Sigmoid colon (tissue), 7 donors: ENCODE measurements around the gene FOXS1. TPM values are rescaled to one million over a fixed set of nuclear protein-coding genes. Genes with fewer than 3 reads are reported as not detected.
A peak's percentile ranks its signal among the peaks of the same experiment; 100 is the strongest.

Source experiments
- DNase-seq: peaks from one replicate; pipeline ENCODE4 v3.0.0-alpha.2; 2019
- H3K27ac ChIP-seq, 4 donors: fragments of 200-600 bp; sonication (generic); one replicate each; pipeline ENCODE4 v1.5.1; 2016 to 2019; ENCODE audit warnings: mild to moderate bottlenecking in 1 of 4
- H3K27me3 ChIP-seq, 3 donors: fragments of 200-600 bp; sonication (generic); one replicate each; pipeline ENCODE4 v1.5.1; 2019; ENCODE audit warnings: mild to moderate bottlenecking in 1 of 3
- H3K36me3 ChIP-seq, 4 donors: fragments of 200-600 bp; sonication (generic); one replicate each; pipeline ENCODE4 v1.5.1; 2016 to 2019
- H3K4me1 ChIP-seq, 4 donors: fragments of 200-600 bp; sonication (generic); one replicate each; pipeline ENCODE4 v1.5.1; 2017 to 2019
- H3K4me3 ChIP-seq, 4 donors: fragments of 200-600 bp; sonication (generic); one replicate each; pipeline ENCODE4 v1.5.1; 2017 to 2019; ENCODE audit warnings: mild to moderate bottlenecking in 2 of 4, moderate library complexity in 1 of 4
- H3K9me3 ChIP-seq, 4 donors: fragments of 200-600 bp in 3 of 4; sonication (generic) in 3 of 4; one replicate each; pipeline versions ENCODE4 v1.5.1 to v1.6.1; 2013 to 2019
- CTCF ChIP-seq, 4 experiments: fragments of 450-650 bp in 3 of 4; fragments of 200-600 bp in 1 of 4; IDR thresholded peaks; one replicate each; pipeline ENCODE4 v1.5.1; 2016 to 2019; ENCODE audit warnings: antibody characterized with exemption in 4 of 4, mild to moderate bottlenecking in 3 of 4, moderate library complexity in 2 of 4
- EP300 ChIP-seq, 4 donors: sonication (generic); formaldehyde crosslinking; IDR thresholded peaks; one replicate each; pipeline ENCODE4 v1.6.1; 2017; ENCODE audit warnings: antibody characterized with exemption in 4 of 4
- POLR2A ChIP-seq, 2 donors: fragments of 450-650 bp; IDR thresholded peaks; one replicate each; pipeline ENCODE4 v1.6.1; 2016; ENCODE audit warnings: antibody characterized with exemption in 2 of 2, mild to moderate bottlenecking in 2 of 2, moderate library complexity in 2 of 2
- POLR2AphosphoS5 ChIP-seq, 4 donors: sonication (generic); formaldehyde crosslinking; IDR thresholded peaks; one replicate each; pipeline ENCODE4 v1.6.1; 2017; ENCODE audit warnings: antibody characterized with exemption in 4 of 4
- WGBS, 2 donors: extraction: QIAGEN DNeasy Blood & Tissue Kit; methylation state at CpG; one replicate each; pipeline ENCODE4 v1.1.7; 2013; 5-methylcytosine and 5-hydroxymethylcytosine counted together
- intact Hi-C: fragments of 100-400 bp; cut with DNase I; formaldehyde crosslinking; loops from one replicate; pipeline ENCODE4 v1.15.1; 2023
- polyA plus RNA-seq, 3 donors: library from polyadenylated mRNA; stranded (reverse); fragments of 200-250 nt; gene quantifications; one replicate each; pipeline ENCODE4 v1.2.3, GENCODE V29; 2013
- total RNA-seq, 4 donors: library from RNA; depleted of rRNA; stranded (reverse); fragments of >200 nt; gene quantifications; one replicate each; pipeline ENCODE4 v1.1.0, GENCODE V29; 2016
- donor health status: healthy with polysubstance abuse.
- donor health status: Bipolar disorder and iron deficiency.
- donor health status: healthy.

Gene FOXS1
- total and polyA plus RNA-seq, 7 donors, result 0.60 to 0.66 TPM; not detected in 5

GRCh38 chr20:31838646-31839292 lies 6.6 kb downstream of the FOXS1 start:
- H3K27me3 ChIP-seq, result no peaks in the 10 kb centered on the region
- H3K9me3 ChIP-seq, result no peaks in the 10 kb centered on the region
- DNase-seq, result peak; percentile 34
- no peak overlapping the region for H3K4me3 ChIP-seq
- peaks cover 0 to 17% (median 12%) of the 10 kb centered on the region in 4 donors for H3K4me1 ChIP-seq
- no peak overlapping the region for H3K27ac ChIP-seq
- 80 to 87% methylated on average over 9 of the region's 9 CpGs for WGBS, 2 donors
- TF ChIP-seq POLR2AphosphoS5 (IDR thresholded peaks at IDR 0.05), result no peak
- TF ChIP-seq EP300 (IDR thresholded peaks at IDR 0.05), result no peak
- TF ChIP-seq CTCF (IDR thresholded peaks at IDR 0.05), result no peak
- no peak for TF ChIP-seq POLR2A (IDR thresholded peaks at IDR 0.05)
- intact Hi-C loops, result no loop called here
- H3K36me3 ChIP-seq, result no peaks in the 10 kb centered on the region

- Histone ChIP-seq H3K36me3 (no peaks in the 10 kb centered on the region), H3K27me3 (peaks cover 0 to 4% (median 0%) of the 10 kb centered on the region in 3 donors), H3K9me3 (no peaks in the 10 kb centered on the region), H3K4me1 (peaks cover 0 to 17% (median 12%) of the 10 kb centered on the region in 4 donors), H3K27ac (peak overlapping the region in 1 of 4 donors; percentile 20), H3K4me3 (no peak overlapping the region)
- 59 to 62% methylated on average over 3 of the region's 3 CpGs for WGBS, 2 donors
- no peak for TF ChIP-seq POLR2AphosphoS5 (IDR thresholded peaks at IDR 0.05)
- TF ChIP-seq EP300 (IDR thresholded peaks at IDR 0.05), result no peak
- no peak for TF ChIP-seq CTCF (IDR thresholded peaks at IDR 0.05)
- no peak for TF ChIP-seq POLR2A (IDR thresholded peaks at IDR 0.05)
- DNase-seq, result peak; percentile 52
- intact Hi-C loops, result no loop called here
Observed at GRCh38 chr20:31837896-31838397, 7.5 kb downstream of the FOXS1 start.

GRCh38 chr20:31836853-31837608 lies 8.4 kb downstream of the FOXS1 start:
- Histone ChIP-seq H3K27me3 (peaks cover 0 to 9% (median 0%) of the 10 kb centered on the region in 3 donors), H3K36me3 (no peaks in the 10 kb centered on the region), H3K9me3 (no peaks in the 10 kb centered on the region), H3K4me1 (peaks cover 0 to 17% (median 12%) of the 10 kb centered on the region in 4 donors), H3K4me3 (no peak overlapping the region), H3K27ac (no peak overlapping the region)
- 78 to 79% methylated on average over 5 of the region's 5 CpGs for WGBS, 2 donors
- TF ChIP-seq POLR2AphosphoS5 (IDR thresholded peaks at IDR 0.05) (no peak), POLR2A (IDR thresholded peaks at IDR 0.05) (no peak)
- intact Hi-C loops, result no loop called here
- DNase-seq, result peak; percentile 44

GRCh38 chr20:31835977-31836852 lies 9.2 kb downstream of the FOXS1 start:
- Histone ChIP-seq H3K36me3 (no peaks in the 10 kb centered on the region), H3K4me3 (no peak overlapping the region), H3K27me3 (peaks cover 0 to 9% (median 0%) of the 10 kb centered on the region in 3 donors), H3K27ac (no peak overlapping the region), H3K9me3 (no peaks in the 10 kb centered on the region), H3K4me1 (peaks cover 0 to 17% (median 12%) of the 10 kb centered on the region in 4 donors)
- intact Hi-C loops, result no loop called here
- peak; percentile 83 for DNase-seq
- peak in 1 of 4 donors; percentile 14 for TF ChIP-seq POLR2AphosphoS5 (IDR thresholded peaks at IDR 0.05)
- TF ChIP-seq CTCF (IDR thresholded peaks at IDR 0.05), result no peak
- WGBS, 2 donors, result 26 to 33% methylated on average over 14 of the region's 14 CpGs
